Osteoblast (primary cell): ENCODE results near the gene MACROD2. TPM values are rescaled to one million over a fixed set of nuclear protein-coding genes. Genes with fewer than 3 reads are reported as not detected.

Source experiments
- DNase-seq: peaks from one replicate; pipeline ENCODE4 v3.0.0; 2011; ENCODE audit warnings: low spot score, mixed read lengths; ENCODE audit not compliant: insufficient read length; ENCODE audit errors: missing footprints
- H2AFZ ChIP-seq: 2 replicates; pipeline ENCODE4 v1.6.0; 2011; ENCODE audit warnings: mild to moderate bottlenecking, low read length
- H3K27ac ChIP-seq: 2 replicates; pipeline ENCODE4 v1.5.1; 2011; ENCODE audit warnings: mild to moderate bottlenecking, low read depth, low read length, moderate library complexity
- H3K27me3 ChIP-seq: 2 replicates; pipeline ENCODE4 v1.6.0; 2012; ENCODE audit warnings: mild to moderate bottlenecking, control low read depth, inconsistent platforms, low read length, moderate library complexity; ENCODE audit not compliant: insufficient read depth
- H3K36me3 ChIP-seq: 2 replicates; pipeline ENCODE4 v1.5.1; 2011; ENCODE audit warnings: mild to moderate bottlenecking, low read length, control low read depth, moderate library complexity; ENCODE audit not compliant: insufficient read depth
- H3K4me1 ChIP-seq: 2 replicates; pipeline ENCODE4 v1.5.1; 2011; ENCODE audit warnings: mild to moderate bottlenecking, low read length, control low read depth, moderate library complexity; ENCODE audit not compliant: insufficient read depth
- H3K4me2 ChIP-seq: 2 replicates; pipeline ENCODE4 v1.6.0; 2011; ENCODE audit warnings: mild to moderate bottlenecking, low read length; ENCODE audit not compliant: insufficient read depth
- H3K4me3 ChIP-seq: fragments of 200-600 bp; sonication (generic); 3 replicates; pipeline ENCODE4 v1.5.1; 2012; ENCODE audit warnings: mild to moderate bottlenecking, low read length, inconsistent platforms; ENCODE audit not compliant: insufficient read depth
- H3K79me2 ChIP-seq: 2 replicates; pipeline ENCODE4 v1.6.0; 2012; ENCODE audit warnings: mild to moderate bottlenecking, low read length, control low read depth, inconsistent platforms; ENCODE audit not compliant: insufficient read depth
- H3K9me3 ChIP-seq: 2 replicates; pipeline ENCODE4 v1.5.1; 2011; ENCODE audit warnings: low read depth, low read length, control low read depth
- H4K20me1 ChIP-seq: 2 replicates; pipeline ENCODE4 v1.6.0; 2012; ENCODE audit warnings: mild to moderate bottlenecking, low read length, control low read depth; ENCODE audit not compliant: insufficient read depth
- total RNA-seq: library from RNA; depleted of rRNA; stranded (reverse); fragments of >200 nt; gene quantifications from 2 replicates; pipeline ENCODE4 v1.2.3, GENCODE V29; 2012
- TF ChIP-seq, protein P1 (sequence below): IDR thresholded peaks from 2 replicates; pipeline ENCODE4 v1.5.1; 2011; ENCODE audit warnings: mild to moderate bottlenecking, low read depth, low read length, moderate library complexity; ENCODE audit errors: extremely low read depth

Gene MACROD2
- total RNA-seq, 1 donor = 4.0 TPM

DNA sequence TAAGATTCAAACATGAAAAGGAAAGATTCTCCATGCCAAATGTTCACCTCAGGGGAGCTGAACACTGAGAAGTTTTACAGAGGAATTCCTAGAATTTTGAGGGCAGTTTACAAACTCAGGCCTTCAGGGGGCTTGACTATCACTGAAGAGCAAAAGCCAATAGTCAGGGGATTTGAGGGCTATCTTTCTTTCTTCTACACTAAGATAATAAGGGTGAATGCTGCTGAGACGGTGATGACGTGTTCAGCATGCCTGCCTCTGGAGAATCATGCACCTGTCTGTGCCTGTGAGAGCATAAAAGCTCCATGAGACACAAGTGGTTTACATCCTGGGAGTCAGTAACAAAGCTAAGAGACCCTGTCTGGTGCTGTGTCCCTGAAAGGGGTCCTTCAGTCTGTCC is 1492.4 kb downstream of the MACROD2 start:
- H3K27ac ChIP-seq = no peak overlapping the region

DNA sequence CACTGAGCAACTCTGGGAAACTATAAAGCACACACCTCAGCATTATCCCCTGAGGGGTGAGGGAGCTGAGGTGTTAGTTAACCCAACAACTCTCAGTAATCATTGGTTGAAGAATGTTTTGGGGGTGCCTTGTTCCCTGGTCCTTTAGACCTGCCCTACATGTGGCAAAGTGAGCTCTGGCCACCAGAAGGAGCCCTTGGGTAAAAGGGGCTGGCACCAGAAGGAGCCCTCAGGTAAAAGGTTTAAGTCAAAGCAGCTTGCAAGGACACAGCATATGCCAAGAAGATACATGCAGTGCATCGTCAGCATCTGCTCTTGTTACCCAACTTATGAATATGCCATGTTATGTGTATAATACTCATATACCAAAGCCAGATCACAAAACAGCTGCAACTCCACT is 1496.3 kb downstream of the MACROD2 start:
- no peak overlapping the region for H3K4me3 ChIP-seq
- no peaks in the 10 kb centered on the region for H4K20me1 ChIP-seq
- H3K4me1 ChIP-seq = no peaks in the 10 kb centered on the region
- DNase-seq = no peak
- H3K36me3 ChIP-seq = no peaks in the 10 kb centered on the region
- no peaks in the 10 kb centered on the region for H3K79me2 ChIP-seq
- H3K27ac ChIP-seq = no peak overlapping the region
- H2AFZ ChIP-seq = no peak overlapping the region
- no peak overlapping the region for H3K4me2 ChIP-seq
- H3K9me3 ChIP-seq = no peaks in the 10 kb centered on the region
- H3K27me3 ChIP-seq = no peaks in the 10 kb centered on the region
- TF ChIP-seq, protein P1, sequence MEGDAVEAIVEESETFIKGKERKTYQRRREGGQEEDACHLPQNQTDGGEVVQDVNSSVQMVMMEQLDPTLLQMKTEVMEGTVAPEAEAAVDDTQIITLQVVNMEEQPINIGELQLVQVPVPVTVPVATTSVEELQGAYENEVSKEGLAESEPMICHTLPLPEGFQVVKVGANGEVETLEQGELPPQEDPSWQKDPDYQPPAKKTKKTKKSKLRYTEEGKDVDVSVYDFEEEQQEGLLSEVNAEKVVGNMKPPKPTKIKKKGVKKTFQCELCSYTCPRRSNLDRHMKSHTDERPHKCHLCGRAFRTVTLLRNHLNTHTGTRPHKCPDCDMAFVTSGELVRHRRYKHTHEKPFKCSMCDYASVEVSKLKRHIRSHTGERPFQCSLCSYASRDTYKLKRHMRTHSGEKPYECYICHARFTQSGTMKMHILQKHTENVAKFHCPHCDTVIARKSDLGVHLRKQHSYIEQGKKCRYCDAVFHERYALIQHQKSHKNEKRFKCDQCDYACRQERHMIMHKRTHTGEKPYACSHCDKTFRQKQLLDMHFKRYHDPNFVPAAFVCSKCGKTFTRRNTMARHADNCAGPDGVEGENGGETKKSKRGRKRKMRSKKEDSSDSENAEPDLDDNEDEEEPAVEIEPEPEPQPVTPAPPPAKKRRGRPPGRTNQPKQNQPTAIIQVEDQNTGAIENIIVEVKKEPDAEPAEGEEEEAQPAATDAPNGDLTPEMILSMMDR = no peak

More for the DNA sequence above, 1492.4 kb downstream of the MACROD2 start:
- no peak overlapping the region for H2AFZ ChIP-seq
- H3K9me3 ChIP-seq = no peaks in the 10 kb centered on the region
- H3K27me3 ChIP-seq = no peaks in the 10 kb centered on the region
- DNase-seq = no peak
- no peak overlapping the region for H3K4me2 ChIP-seq
- no peaks in the 10 kb centered on the region for H3K4me1 ChIP-seq
- no peaks in the 10 kb centered on the region for H3K79me2 ChIP-seq
- H3K36me3 ChIP-seq = no peaks in the 10 kb centered on the region
- TF ChIP-seq, protein P1 = no peak
- H3K4me3 ChIP-seq = no peak overlapping the region
- H4K20me1 ChIP-seq = no peaks in the 10 kb centered on the region

DNA sequence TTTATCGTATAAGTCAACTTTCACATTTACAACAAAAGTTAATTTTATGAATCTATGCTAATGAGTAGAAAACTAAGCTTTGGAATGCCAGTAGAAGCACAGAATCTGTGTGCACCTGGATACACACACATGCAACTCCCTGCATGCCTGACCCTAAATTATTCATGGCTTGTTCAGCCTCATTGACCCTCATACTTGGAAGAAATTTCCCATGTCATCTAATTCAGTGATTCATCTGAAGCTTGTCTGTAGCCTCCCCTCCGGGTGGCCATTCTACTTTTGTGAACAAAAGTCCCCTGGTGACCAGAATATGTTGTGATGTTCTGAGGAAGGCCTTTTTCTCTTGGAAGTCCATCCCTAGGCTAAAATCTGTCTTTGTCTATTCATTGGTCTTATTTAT is 1499.5 kb downstream of the MACROD2 start:
- H3K4me1 ChIP-seq = no peaks in the 10 kb centered on the region
- no peak overlapping the region for H2AFZ ChIP-seq
- no peaks in the 10 kb centered on the region for H3K9me3 ChIP-seq
- H3K4me2 ChIP-seq = no peak overlapping the region
- TF ChIP-seq, protein P1 = no peak
- no peak overlapping the region for H3K4me3 ChIP-seq
- H3K36me3 ChIP-seq = no peaks in the 10 kb centered on the region
- H3K79me2 ChIP-seq = no peaks in the 10 kb centered on the region
- no peaks in the 10 kb centered on the region for H4K20me1 ChIP-seq
- H3K27ac ChIP-seq = no peak overlapping the region
- no peaks in the 10 kb centered on the region for H3K27me3 ChIP-seq
- no peak for DNase-seq

DNA sequence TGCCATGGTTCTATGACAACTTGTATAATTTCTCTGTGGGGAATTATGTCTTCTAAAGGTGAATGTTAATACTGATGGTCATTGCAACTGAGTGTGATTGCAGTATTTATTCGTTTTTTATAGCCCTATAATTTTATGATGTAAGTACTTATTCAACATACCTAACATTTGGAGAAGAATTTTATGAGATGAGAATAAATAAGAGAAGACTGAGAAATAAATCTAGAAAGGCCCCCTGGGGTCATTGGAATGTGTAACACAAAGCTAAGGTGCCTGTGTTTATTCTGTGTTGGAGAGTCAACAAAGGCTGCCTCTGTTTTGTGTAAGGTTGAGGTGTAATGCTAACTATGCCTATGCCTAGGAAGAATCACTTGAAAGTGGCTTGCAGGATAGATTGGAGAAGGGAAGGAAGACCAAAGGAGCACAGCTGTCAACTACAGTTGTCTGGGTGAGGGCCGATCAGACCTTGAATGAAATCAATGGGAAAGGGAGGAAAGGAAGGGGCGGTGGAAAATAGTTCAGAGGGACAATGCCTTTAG is 1501.3 kb downstream of the MACROD2 start:
- no peak for DNase-seq
- no peak overlapping the region for H3K4me3 ChIP-seq
- H3K9me3 ChIP-seq = no peaks in the 10 kb centered on the region
- H2AFZ ChIP-seq = no peak overlapping the region
- H4K20me1 ChIP-seq = no peaks in the 10 kb centered on the region
- H3K27me3 ChIP-seq = no peaks in the 10 kb centered on the region
- no peaks in the 10 kb centered on the region for H3K4me1 ChIP-seq
- H3K79me2 ChIP-seq = no peaks in the 10 kb centered on the region
- H3K27ac ChIP-seq = no peak overlapping the region
- no peak overlapping the region for H3K4me2 ChIP-seq
- no peaks in the 10 kb centered on the region for H3K36me3 ChIP-seq
- TF ChIP-seq, protein P1 = no peak
